SH-SY5Y (cell line): ENCODE data around the gene EPB41.

ENCODE experiments used
- GATA2 ChIP-seq: IDR thresholded peaks from 2 replicates; pipeline ENCODE4 v1.6.1; 2011; ENCODE audit warnings: mild to moderate bottlenecking, low read depth, low read length
- GATA3 ChIP-seq: IDR thresholded peaks from 2 replicates; pipeline ENCODE4 v1.6.1; 2011; ENCODE audit warnings: low read depth, mild to moderate bottlenecking, low read length, moderate library complexity

DNA sequence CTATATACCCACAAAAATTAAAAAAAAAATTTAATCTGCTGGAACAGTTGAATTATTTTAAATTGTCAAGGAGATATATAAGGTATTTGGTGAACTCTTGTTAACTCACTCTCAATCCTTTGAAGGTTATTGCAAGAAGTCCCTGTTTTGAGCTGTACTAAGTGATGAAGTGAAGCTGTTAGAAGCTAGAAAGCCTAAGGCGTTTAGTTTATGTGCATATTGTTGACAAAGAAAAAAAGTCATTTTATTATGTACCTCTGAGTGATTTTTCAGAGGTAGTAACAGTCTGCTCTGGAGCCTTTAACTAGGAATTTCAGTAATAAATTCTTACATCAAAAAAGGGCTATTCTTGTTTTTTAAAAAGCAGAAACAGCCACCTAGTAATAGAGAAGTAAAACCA, 149.7 kb downstream of the EPB41 start:
- no peak for TF ChIP-seq GATA2
- TF ChIP-seq GATA3 = no peak
